ENCODE data around the gene AMPD3. TPM values are rescaled to one million over a fixed set of nuclear protein-coding genes. Genes with fewer than 3 reads are reported as not detected.

AMPD3 gene
- total RNA-seq, 2 experiments from 2014 or later, result 31.1 to 34.2 TPM

- Mint-ChIP-seq H3K4me1 (ENCODE audit: low read depth) (peaks cover 13% of the 10 kb centered on the region), H3K4me3 (no peak overlapping the region), H3K9me3 (no peaks in the 10 kb centered on the region), H3K27me3 (no peaks in the 10 kb centered on the region), H3K27ac (no peak overlapping the region), H3K36me3 (ENCODE audit: low read depth) (peaks cover 4% of the 10 kb centered on the region)
- TF ChIP-seq CTCF (IDR thresholded peaks at IDR 0.05), result no peak
- intact Hi-C loops (cut with micrococcal nuclease), result no loop called here
- DNase-seq (no peak), ATAC-seq (no peak)
- ChIA-PET CTCF (interaction anchor here (0.6 to 1.6 kb wide), 5 partner anchors 9 to 143 kb away, joined by 3 to 6 read pairs (median 3); no protein-coding TSS in a partner anchor), POLR2A (interaction anchor here (0.7 kb wide), 1 partner anchor 55 kb away, joined by 3 read pairs; no protein-coding TSS in a partner anchor)
Observed at GRCh38 chr11:10511181-10511621, 56.1 kb downstream of the AMPD3 start.

DNA sequence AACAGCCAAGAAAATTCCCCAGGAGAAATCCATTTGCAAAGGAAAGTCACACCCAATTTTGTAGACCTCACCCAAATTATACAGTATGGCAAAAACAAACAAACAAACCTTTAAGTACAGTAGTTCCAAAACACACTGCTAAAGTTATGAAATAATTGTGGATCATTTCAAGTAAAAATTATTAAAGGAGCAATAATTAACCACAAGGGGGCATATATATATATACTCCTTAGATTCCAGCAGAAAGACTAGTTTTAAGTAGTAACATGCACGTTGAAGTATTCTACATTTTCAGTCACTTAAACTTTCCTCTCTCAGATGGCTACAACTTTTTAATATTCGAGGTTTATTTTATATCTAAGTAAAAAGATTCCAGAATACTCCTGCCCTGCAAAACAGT, 59.1 kb downstream of the AMPD3 start:
- no peak for ATAC-seq
- intact Hi-C loops (cut with micrococcal nuclease), result no loop called here
- Mint-ChIP-seq H3K27ac (no peak overlapping the region), H3K4me3 (no peak overlapping the region), H3K36me3 (ENCODE audit: low read depth) (peaks cover 5% of the 10 kb centered on the region), H3K4me1 (ENCODE audit: low read depth) (peaks cover 13% of the 10 kb centered on the region), H3K9me3 (no peaks in the 10 kb centered on the region), H3K27me3 (no peaks in the 10 kb centered on the region)
- no peak for DNase-seq
- ChIA-PET POLR2A (no interaction called here), CTCF (no interaction called here)
- no peak for TF ChIP-seq CTCF (IDR thresholded peaks at IDR 0.05)

DNA sequence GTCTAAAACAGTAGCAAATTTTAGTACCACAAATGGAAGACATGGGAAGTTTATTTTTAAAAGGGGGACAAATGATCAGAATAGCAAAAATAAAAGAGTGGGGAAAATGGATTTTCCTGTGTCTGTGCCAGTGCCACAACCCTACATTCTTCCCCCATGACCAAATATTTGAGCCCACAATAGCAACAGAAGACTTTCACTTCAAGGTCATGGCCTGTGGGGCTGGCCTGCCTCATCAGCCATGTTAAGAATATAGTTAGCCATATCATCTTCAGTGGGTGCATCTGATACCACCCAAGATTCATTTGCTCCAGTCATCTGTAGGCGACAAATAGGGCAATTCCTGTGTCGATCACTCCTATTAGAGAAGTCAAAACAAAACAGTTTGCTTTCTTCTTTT, 59.6 kb downstream of the AMPD3 start:
- ATAC-seq (no peak), DNase-seq (no peak)
- no peak for TF ChIP-seq CTCF (IDR thresholded peaks at IDR 0.05)
- Mint-ChIP-seq H3K4me1 (ENCODE audit: low read depth) (peaks cover 13% of the 10 kb centered on the region), H3K36me3 (ENCODE audit: low read depth) (peaks cover 6% of the 10 kb centered on the region), H3K27ac (no peak overlapping the region), H3K9me3 (no peaks in the 10 kb centered on the region), H3K27me3 (no peaks in the 10 kb centered on the region), H3K4me3 (no peak overlapping the region)
- ChIA-PET POLR2A (no interaction called here), CTCF (no interaction called here)
- intact Hi-C loops (cut with micrococcal nuclease), result no loop called here

GRCh38 chr11:10515418-10515817, 60.4 kb downstream of the AMPD3 start:
- POLR2A ChIA-PET, result no interaction called here
- H3K4me3 Mint-ChIP-seq, result no peak overlapping the region
- H3K36me3 Mint-ChIP-seq (ENCODE audit: low read depth), result peaks cover 7% of the 10 kb centered on the region
- no peak for TF ChIP-seq CTCF (IDR thresholded peaks at IDR 0.05)
- H3K27ac Mint-ChIP-seq, result no peak overlapping the region
- CTCF ChIA-PET, result interaction anchor here (1.4 kb wide), 1 partner anchor 110 kb away, joined by 6 read pairs; no protein-coding TSS in a partner anchor
- H3K27me3 Mint-ChIP-seq, result no peaks in the 10 kb centered on the region
- no peak for DNase-seq
- no peak for ATAC-seq
- intact Hi-C loops (cut with micrococcal nuclease), result no loop called here
- H3K4me1 Mint-ChIP-seq (ENCODE audit: low read depth), result peaks cover 13% of the 10 kb centered on the region
- H3K9me3 Mint-ChIP-seq, result no peaks in the 10 kb centered on the region

- Mint-ChIP-seq H3K4me1 (ENCODE audit: low read depth) (peaks cover 2% of the 10 kb centered on the region), H3K27me3 (no peaks in the 10 kb centered on the region), H3K4me3 (no peak overlapping the region), H3K27ac (no peak overlapping the region), H3K36me3 (ENCODE audit: low read depth) (peaks cover 13% of the 10 kb centered on the region), H3K9me3 (no peaks in the 10 kb centered on the region)
- ATAC-seq (no peak), DNase-seq (no peak)
- ChIA-PET POLR2A (interaction anchor here (0.7 kb wide), 1 partner anchor 24 kb away, joined by 3 read pairs; no protein-coding TSS in a partner anchor), CTCF (no interaction called here)
- intact Hi-C loops (cut with micrococcal nuclease), result no loop called here
- no peak for TF ChIP-seq CTCF (IDR thresholded peaks at IDR 0.05)
Observed at GRCh38 chr11:10518123-10518522, 63.1 kb downstream of the AMPD3 start.
